C4-2B (cell line): ENCODE data around the gene NCEH1.

Source experiments
- CTCF ChIP-seq: fragments of 450-650 bp; conservative IDR thresholded peaks from 2 replicates; pipeline ENCODE4 v1.5.1; 2017; ENCODE audit warnings: mild to moderate bottlenecking
- ZFX ChIP-seq: fragments of 450-650 bp; IDR thresholded peaks from 2 replicates; pipeline ENCODE4 v1.6.1; 2017

- TF ChIP-seq CTCF (no peak), ZFX (no peak)
Measured at GRCh38 chr3:172699031-172699430, 11.8 kb downstream of the NCEH1 start.
